ENCODE measurements around the gene CFAP298. TPM values are rescaled to one million over a fixed set of nuclear protein-coding genes. Genes with fewer than 3 reads are reported as not detected.

The CFAP298 gene
- total and polyA plus RNA-seq, 9 donors = 18.6 to 39.5 (median 28.0) TPM

GRCh38 chr21:32558106-32558505 lies 54.1 kb downstream of the CFAP298 start:
- WGBS, 3 donors = 89 to 95% (median 90%) methylated on average over 3 of the region's 3 CpGs
- H3K4me3 ChIP-seq = no peak overlapping the region

DNA sequence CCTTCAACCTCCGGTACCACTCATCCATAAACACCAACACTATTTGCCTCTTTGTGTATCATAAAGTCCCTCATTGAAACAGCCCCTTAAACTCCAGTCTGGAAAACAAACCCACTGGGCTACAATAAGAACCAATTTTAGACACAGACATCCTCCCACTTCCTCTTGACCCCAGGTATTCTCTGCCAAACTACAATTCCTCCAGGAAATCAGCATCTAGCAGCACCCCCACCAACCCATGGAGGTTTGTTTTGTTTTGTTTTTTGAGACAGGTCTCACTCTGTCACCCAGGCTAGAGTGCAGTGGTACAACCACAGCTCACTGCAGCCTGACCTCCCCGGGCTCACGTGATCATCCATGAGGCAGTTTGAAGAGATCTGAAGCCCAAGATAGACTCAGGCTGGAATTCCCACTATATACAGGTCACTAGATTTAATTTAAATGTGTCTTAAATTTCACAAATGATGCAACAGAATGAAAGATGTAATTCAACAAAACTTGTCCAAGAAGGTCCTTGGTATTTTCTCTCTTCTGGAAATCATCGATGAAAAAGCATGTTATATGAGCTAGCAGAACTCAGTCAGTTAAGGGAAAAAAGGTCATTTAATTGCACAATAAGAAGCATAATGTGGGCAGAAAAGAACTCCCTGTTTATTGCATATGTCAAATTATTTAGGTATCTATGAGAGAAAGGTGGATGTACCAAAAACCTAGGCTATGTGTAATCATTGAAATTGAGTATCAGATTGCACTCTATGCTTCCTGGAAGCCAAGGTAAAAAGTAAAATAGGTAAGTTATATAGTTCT lies 57.1 kb downstream of the CFAP298 start:
- Histone ChIP-seq H3K9me3 (no peaks in the 10 kb centered on the region), H3K27me3 (no peaks in the 10 kb centered on the region), H3K36me3 (no peaks in the 10 kb centered on the region), H3K4me3 (no peak overlapping the region), H3K4me1 (ENCODE audit: insufficient read depth) (no peaks in the 10 kb centered on the region), H3K27ac (no peak overlapping the region)
- DNase-seq = no peak
- 90 to 96% (median 94%) methylated on average over 4 of the region's 4 CpGs for WGBS, 3 donors
- intact Hi-C loops (cut with DNase I) = no loop called here
- TF ChIP-seq POLR2A (IDR thresholded peaks at IDR 0.05) (no peak), CTCF (IDR thresholded peaks at IDR 0.05) (no peak), EP300 (IDR thresholded peaks at IDR 0.05) (no peak)

More at GRCh38 chr21:32558106-32558505, 54.1 kb downstream of the CFAP298 start:
- intact Hi-C loops (cut with DNase I) = no loop called here
- Histone ChIP-seq H3K9me3 (no peaks in the 10 kb centered on the region), H3K4me1 (ENCODE audit: insufficient read depth) (no peaks in the 10 kb centered on the region), H3K36me3 (no peaks in the 10 kb centered on the region), H3K27ac (no peak overlapping the region), H3K27me3 (no peaks in the 10 kb centered on the region)
- no peak for TF ChIP-seq POLR2A (IDR thresholded peaks at IDR 0.05)
- no peak for TF ChIP-seq CTCF (IDR thresholded peaks at IDR 0.05)
- TF ChIP-seq EP300 (IDR thresholded peaks at IDR 0.05) = no peak
- DNase-seq = no peak

GRCh38 chr21:32549886-32550285 lies 62.3 kb downstream of the CFAP298 start:
- 53 to 90% (median 85%) methylated on average over 3 of the region's 3 CpGs for WGBS, 3 donors
- Histone ChIP-seq H3K9me3 (no peaks in the 10 kb centered on the region), H3K27me3 (no peaks in the 10 kb centered on the region), H3K36me3 (no peaks in the 10 kb centered on the region), H3K4me1 (ENCODE audit: insufficient read depth) (no peaks in the 10 kb centered on the region), H3K4me3 (no peak overlapping the region), H3K27ac (no peak overlapping the region)
- TF ChIP-seq CTCF (IDR thresholded peaks at IDR 0.05) (no peak), POLR2A (IDR thresholded peaks at IDR 0.05) (no peak), EP300 (IDR thresholded peaks at IDR 0.05) (no peak)
- no peak for DNase-seq
- intact Hi-C loops (cut with DNase I) = no loop called here

DNA sequence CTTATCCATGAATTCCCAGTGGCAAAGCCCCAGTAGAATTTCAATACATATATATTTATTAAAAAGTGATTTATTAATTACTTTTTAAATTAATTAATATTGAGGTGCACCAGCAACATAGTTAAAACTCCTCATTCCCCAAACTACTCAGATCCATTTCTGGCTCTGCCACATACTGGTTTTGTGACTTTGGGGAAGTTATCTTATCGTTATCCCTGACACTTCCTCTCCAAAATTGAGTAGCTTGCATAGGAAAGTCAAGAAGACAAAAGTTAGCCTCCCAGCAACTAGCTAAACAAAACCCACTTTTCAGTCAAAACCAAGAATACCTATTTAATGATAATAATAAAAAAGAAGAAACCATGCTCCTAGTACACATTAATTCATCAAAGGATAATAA lies 62.7 kb downstream of the CFAP298 start:
- Histone ChIP-seq H3K27me3 (no peaks in the 10 kb centered on the region), H3K4me1 (ENCODE audit: insufficient read depth) (no peaks in the 10 kb centered on the region), H3K4me3 (no peak overlapping the region), H3K9me3 (no peaks in the 10 kb centered on the region), H3K27ac (no peak overlapping the region), H3K36me3 (no peaks in the 10 kb centered on the region)
- TF ChIP-seq CTCF (IDR thresholded peaks at IDR 0.05) (no peak), POLR2A (IDR thresholded peaks at IDR 0.05) (no peak), EP300 (IDR thresholded peaks at IDR 0.05) (no peak)
- WGBS, 3 donors = 71 to 90% (median 81%) methylated on average over 1 of the region's 1 CpG
- intact Hi-C loops (cut with DNase I) = no loop called here
- DNase-seq = no peak

Small RNA genes lying within 50 kb of the gene (small RNA-seq; reads per million reads assigned to genes)
- not detected for gene RNA5SP490

Other genes with a start within 250 kb of the CFAP298 start
- gene URB1, start 219.4 kb downstream of the CFAP298 start, total RNA-seq = 10 to 100 TPM; 14.4 to 29.6 (median 19.6) TPM
- 1 to 10 TPM; 7.6 to 9.1 TPM for gene URB1, start 219.4 kb downstream of the CFAP298 start, polyA plus RNA-seq
- gene EVA1C, start 199.7 kb downstream of the CFAP298 start, total RNA-seq = 100 to 1,000 TPM in 1 of 7 donors, 10 to 100 TPM in 6; 27.1 to 156 (median 49.6) TPM
- 10 to 100 TPM; 29.9 to 46.6 TPM for gene EVA1C, start 199.7 kb downstream of the CFAP298 start, polyA plus RNA-seq
- gene TCP10L, start 26.9 kb downstream of the CFAP298 start, total RNA-seq = 1 to 10 TPM in 6 of 7 donors, under 1 TPM in 1; 0.48 to 5.2 (median 1.7) TPM
- gene TCP10L, start 26.9 kb downstream of the CFAP298 start, polyA plus RNA-seq = 1 to 10 TPM in 1 of 2 donors, under 1 TPM in 1; 0.59 to 2.9 TPM
- gene SYNJ1, start 115.6 kb upstream of the CFAP298 start, total RNA-seq = 10 to 100 TPM in 4 of 7 donors, 1 to 10 TPM in 3; 7.0 to 15.6 (median 11.1) TPM
- 1 to 10 TPM; 4.8 to 8.7 TPM for gene SYNJ1, start 115.6 kb upstream of the CFAP298 start, polyA plus RNA-seq
- 10 to 100 TPM; 32.9 to 70.5 (median 46.3) TPM for gene PAXBP1, start 159.4 kb upstream of the CFAP298 start, total RNA-seq
- 10 to 100 TPM; 22.6 to 26.9 TPM for gene PAXBP1, start 159.4 kb upstream of the CFAP298 start, polyA plus RNA-seq

Data from ovary (tissue), 9 donors.